Hypothalamus (tissue), 51 donors: ENCODE measurements around the gene PARP1.

Source experiments
- DNase-seq, 51 donors: peaks; one replicate each; lab custom pipeline; 2025; lab: John Stamatoyannopoulos, UW

The PARP1 gene

DNA sequence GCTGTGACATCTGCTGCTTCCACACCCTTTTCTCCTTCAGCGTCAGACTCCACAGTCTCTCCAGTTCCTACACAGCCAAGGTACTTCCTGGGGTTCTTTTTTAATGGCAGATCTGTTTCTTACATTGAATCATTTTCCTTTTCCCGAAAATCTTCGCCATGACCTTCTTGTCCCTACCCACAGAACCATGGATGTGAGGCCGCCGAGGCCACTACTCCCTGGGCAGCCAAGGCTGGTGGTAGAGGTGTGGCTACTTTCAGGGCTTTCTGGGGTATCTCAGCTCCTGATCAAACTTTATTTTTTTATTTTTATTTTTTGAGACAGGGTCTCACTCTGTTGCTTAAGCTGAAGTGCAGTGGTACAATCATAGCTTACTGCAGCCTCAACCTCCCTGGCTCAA lies 89.4 kb downstream of the PARP1 start:
- DNase-seq, result no peak

DNA sequence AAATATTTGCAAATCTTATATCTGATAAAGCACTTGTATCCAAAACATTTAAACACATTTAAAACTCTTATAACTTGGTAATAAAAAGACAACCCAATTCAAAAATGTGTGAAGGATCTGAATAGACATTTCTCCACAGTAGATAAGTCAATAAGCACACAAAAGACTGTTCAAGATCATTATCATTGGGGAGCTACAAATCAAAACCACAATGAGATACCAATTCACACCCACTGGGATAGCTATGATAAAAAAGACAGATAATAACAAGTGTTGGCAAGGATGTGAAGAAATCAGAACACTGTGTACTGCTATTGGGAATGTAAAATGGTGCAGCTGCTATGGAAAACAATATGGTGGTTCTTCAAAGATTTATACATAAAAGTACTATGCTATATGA lies 93.8 kb downstream of the PARP1 start:
- no peak for DNase-seq

DNA sequence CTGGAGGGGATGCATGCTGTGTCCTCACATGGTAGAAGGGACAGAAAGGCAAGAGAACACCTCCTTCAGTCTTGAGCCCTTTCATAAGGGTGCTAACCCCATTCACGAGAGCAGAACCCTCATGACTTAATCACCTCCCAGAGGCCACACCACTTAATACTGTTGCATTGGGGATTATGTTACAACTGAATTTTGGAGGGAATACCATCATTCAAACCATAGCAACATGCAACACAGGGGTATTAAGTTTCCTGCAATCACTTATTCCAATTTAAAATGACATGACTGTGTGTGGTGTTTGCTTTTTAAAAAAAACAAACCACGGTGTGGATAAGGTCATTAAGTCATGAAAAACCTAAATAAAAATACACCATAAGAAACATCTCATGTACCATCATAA lies 95.8 kb downstream of the PARP1 start:
- no peak for DNase-seq

- DNase-seq, result no peak
These were observed 96.5 kb downstream of the PARP1 start for GRCh38 chr1:226311376-226311775.
